ENCODE data around the gene NEO1.

DNA sequence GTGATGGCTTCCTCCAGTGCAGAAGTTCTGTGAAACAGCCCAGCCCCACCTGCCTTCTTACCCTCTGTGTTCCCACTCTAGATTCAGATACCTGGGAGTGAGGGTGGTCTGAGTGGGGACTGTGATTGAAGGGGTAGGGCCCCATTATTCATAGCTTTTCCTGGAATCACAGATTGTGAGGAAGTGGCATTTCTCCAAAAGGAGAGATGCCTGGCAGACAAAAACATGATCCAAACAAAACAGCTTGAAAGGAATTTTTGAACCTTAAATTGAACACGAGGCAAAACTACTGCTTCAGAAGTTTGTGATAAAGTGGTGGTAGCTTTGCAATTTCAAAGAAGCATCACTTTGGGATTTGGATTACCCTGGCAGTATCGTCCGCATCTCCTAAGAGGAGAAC is 29.2 kb upstream of the NEO1 start:
- TF ChIP-seq, protein P1, sequence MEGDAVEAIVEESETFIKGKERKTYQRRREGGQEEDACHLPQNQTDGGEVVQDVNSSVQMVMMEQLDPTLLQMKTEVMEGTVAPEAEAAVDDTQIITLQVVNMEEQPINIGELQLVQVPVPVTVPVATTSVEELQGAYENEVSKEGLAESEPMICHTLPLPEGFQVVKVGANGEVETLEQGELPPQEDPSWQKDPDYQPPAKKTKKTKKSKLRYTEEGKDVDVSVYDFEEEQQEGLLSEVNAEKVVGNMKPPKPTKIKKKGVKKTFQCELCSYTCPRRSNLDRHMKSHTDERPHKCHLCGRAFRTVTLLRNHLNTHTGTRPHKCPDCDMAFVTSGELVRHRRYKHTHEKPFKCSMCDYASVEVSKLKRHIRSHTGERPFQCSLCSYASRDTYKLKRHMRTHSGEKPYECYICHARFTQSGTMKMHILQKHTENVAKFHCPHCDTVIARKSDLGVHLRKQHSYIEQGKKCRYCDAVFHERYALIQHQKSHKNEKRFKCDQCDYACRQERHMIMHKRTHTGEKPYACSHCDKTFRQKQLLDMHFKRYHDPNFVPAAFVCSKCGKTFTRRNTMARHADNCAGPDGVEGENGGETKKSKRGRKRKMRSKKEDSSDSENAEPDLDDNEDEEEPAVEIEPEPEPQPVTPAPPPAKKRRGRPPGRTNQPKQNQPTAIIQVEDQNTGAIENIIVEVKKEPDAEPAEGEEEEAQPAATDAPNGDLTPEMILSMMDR (IDR thresholded peaks at IDR 0.05), result no peak
- no peak for TF ChIP-seq POLR2A (IDR thresholded peaks at IDR 0.05)
- no peak for TF ChIP-seq POLR2AphosphoS5 (IDR thresholded peaks at IDR 0.05)
- no peak for TF ChIP-seq EP300 (IDR thresholded peaks at IDR 0.05)
